HG03432 (cell line): ENCODE measurements around the gene USP24.
"Not testable (repeated sequence)": the region's sequence is repeated elsewhere in the genome, so short reads cannot be mapped to it uniquely, and the experiment has no call there.

ENCODE experiments used
- ATAC-seq: cut with Tn5 transposase; IDR thresholded peaks from one replicate; pipeline ENCODE4 v1.9.1; 2021; ENCODE audit warnings: mild to moderate bottlenecking, moderate library complexity; ENCODE audit not compliant: unreplicated experiment

USP24 gene

DNA sequence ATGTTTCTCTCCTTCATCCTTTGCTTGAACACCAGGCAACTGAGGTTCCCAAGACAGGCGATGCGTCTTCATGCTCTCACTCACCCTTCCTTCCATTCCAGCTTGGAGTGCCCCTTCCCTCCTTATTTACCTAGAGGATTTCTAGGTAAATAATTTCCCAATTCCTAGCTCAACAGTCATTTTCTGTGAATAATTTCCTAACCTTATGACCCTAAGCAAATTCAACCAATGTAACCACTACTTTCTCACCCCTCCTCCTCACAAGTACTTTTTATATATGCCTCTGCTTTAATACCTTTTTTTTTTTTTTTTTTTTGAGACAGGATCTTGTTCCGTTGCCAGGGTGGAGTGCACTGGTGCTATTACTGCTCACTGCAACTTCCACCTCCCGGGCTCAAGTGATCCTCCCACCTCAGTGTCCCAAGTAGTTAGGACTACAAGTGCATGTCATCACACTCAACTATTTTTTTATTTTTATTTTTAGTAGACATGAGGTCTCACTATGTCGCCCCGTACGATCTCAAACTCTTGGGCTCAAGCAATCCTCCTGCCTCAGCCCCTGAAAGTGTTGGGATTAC is 86.7 kb downstream of the USP24 start:
- ATAC-seq = no peak

DNA sequence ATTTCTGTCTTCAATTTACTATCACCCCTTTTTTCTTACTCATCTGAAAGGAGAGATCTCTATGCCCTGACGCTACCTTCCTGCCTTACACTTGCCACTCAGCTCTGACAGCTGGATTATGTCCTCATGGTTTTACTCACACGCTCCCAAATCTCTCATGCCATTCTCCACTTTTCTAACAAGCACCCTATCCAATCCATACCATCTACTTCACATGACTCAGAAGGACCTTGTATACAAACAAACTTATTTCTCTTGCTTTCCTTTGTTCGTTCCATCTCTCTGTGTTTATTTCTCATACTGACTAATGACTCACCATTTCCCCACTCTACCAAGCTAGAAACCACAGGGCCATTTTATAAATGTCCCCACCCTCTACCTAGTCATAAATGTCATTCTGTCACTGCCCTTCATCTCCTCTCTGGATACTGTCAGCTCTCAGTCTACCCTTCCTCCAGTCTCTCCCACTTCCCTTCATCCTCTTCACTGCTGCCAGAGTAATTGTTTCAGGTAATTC is 87.3 kb downstream of the USP24 start:
- ATAC-seq = peak; percentile 89

GRCh38 chr1:55124470-55124869 is 90.7 kb downstream of the USP24 start:
- ATAC-seq = peak; percentile 56

DNA sequence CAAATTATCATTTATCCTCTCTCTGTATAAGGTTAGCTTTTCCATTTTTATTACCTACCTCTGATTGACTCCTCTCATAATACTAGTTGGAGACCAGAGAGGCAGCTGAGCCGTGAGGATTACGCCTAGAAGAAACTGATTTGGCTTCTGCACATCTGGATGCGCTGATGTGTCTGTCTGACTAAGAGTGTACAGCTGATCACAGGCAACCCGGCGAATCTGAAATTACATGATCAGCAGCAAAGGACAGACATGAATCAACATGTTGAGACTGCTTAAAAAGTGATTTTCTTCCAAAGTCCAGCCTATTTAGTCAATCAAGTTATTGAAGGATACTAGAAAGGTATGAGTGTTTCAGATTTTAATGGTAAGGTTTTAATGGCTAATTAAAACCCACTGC is 94.6 kb downstream of the USP24 start:
- no peak for ATAC-seq

GRCh38 chr1:55118651-55119329 is 96.4 kb downstream of the USP24 start:
- no peak for ATAC-seq

GRCh38 chr1:55117941-55118340 is 97.2 kb downstream of the USP24 start:
- ATAC-seq = no peak

- not testable (repeated sequence) for ATAC-seq
Measured at GRCh38 chr1:55109005-55109404, 106.2 kb downstream of the USP24 start.

- no peak for ATAC-seq
Measured at GRCh38 chr1:55107101-55107500, 108.1 kb downstream of the USP24 start.

DNA sequence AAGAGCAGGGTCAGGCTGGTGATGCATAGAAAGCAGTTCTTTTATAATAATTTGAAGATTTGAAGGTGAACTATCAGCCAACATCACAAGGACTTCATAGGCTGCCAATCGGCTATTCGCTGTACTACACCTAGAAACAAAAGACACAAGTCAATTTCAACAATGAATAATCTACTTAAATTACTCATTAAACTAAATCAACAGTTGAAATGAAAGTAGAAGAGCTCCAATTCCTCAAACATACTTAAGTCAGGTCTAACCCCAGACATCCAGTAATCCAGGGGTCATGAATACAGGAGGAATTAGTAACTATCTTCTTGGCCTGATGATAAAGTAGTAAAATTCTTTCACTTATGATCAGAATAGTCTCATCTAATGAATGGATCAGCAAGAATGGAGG is 111.3 kb downstream of the USP24 start:
- no peak for ATAC-seq

DNA sequence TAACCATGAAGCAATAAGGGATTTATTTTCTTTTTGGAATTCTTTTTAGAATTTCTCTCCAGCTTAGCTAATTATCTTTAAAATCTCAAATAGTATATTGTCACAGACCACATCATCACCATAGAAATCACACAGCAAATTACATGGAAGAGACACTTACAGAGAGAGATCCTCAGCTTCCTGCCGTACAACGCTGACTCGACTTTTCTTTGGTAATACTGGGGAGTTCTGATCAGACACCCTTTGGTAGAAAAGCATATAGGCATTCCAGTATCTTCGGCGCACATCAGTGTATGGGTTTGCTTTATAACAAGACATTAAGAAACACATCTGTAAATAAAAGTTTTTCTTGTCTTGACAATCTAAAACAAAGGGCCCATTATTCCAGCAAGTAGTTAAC is 120.1 kb downstream of the USP24 start:
- no peak for ATAC-seq

DNA sequence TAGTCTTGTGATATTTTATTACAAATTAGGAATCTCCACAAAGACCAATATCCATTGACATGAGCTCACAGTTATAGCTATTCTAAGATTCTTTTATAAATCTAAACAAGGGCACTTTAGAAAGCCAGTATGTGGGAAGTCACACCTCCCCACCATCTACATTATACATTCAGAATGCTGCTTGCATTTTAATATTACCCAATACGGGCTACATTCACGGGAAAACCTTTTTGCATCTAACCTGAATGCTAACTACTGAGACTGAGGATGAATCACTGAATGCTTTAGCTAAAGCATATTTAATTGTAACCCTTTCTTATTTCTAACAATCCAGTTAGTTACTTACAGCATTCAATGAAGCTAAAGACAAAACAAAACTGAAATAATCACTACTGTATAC is 122.7 kb downstream of the USP24 start:
- no peak for ATAC-seq

DNA sequence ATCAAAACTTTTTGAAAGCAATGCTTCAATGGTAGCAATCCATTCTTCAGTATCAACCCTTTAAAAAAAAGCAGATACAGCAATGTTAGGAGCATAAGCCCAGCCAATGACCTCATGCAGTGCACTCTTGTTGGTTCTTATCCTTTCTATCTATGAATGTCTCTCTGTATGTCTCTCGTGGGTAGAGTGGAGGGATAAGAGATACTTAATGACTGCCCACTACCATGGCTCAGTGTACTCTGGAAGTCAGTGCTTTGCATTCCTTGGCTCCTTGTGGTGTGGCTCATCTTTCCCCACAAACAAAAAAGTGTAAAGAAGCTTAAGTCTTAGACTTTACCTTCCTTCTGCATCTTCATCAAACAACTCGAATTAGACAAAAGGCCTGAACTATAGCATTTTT is 125.5 kb downstream of the USP24 start:
- ATAC-seq = no peak

DNA sequence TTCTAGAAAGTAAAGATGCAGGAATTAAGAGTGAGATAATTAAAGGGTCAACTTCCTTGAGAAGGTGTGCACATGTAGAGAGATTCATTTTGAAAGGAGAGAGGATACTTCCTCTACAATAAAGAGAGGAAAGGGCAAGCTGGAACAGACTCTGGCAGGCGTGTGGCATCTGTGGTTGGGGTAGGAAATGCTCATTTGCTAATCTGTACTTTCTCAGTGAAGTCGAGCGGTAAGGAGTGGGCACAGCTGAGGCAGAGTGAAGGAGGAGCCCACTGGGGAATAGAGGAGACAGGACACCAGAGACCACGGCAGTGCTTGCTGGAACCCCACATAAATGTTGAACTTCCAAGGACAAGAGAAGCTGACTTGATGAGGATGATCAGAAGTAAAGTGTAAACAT is 126.8 kb downstream of the USP24 start:
- ATAC-seq = no peak

DNA sequence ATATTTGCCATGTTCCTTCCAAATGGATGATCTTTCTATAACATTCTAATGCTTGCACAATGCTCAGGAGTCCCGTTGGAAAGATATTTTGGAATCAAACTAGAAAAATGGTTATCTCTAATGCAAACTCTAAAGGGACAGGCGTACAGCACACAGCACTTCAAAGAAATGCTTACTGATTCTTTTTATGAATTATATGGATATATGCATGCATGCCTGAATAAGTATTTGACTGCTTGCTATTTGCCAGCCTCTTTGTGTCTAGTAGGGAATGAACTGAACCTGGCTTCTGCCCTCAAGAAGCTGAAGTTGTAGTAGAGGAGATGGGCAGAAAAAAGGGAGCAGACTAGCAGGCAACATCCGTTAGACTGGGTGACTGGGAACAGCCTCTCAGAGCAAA is 127.7 kb downstream of the USP24 start:
- no peak for ATAC-seq

DNA sequence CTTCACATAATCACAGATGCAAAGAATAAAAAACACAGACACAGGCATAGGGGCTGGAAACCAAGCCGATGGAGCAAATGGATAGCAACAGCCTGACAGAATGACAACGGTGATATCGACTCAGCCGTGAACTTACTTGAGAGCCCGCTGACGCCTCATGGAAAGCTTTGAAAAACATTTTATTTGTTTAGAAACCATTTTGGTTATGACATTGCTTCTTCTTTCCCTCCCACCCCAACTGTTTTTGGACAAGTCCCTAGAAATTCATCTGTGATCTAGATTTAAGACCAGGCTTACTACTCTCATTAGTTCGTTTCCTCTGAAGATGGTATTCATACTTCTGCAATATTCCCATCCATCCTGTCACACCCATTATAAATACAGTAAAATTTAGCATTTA is 130.9 kb downstream of the USP24 start:
- ATAC-seq = no peak

DNA sequence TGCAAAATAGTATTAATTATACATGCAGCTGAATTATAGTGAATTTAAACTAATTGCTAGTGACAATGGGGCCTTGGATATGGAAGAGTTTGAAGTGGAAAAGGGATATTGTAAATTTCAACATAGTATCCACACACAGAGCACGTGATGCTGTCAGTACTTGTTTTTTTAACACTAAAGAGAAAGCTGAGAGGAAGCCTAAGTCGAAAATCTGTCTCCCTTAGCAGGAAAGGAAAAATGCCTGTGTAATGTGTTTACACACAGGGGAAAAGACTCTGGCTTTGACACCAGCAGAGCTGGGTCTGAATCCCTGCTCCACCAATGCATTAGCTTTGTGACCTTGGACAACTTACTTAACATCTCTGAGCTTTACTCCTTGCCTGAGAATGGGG is 133.3 kb downstream of the USP24 start:
- ATAC-seq = no peak

DNA sequence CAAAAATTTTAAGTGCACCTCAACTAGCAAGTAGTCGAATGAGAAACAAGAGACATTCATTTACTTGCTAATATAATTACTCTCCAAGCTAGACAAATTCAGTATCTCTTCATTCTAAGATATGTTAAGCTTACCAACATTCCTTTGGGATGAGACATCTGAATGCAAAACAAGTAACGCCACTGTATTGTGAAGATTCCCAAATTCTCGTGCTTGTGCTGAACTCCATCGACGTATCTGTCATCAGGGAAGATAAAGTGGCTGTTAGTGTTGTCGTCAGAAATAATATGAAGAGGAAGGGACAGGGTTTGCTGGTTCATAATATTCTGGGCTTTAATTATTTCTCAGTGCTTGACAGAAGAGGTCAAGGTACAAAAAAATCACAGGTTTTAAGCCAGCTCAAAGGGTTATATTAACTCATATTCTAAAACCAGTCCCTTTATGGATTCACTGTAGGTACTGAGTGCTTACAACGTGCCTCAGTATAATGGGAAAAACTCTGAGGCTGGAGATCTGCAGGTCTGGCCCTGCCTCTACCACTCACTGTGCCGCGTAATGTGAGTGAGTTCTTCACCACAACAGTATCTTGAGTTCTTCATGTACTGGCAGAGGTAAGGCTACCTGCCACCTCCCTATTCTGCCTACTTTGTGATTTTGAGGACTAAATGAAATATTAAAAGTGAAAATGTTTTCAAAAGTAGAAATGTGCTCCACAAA is 133.8 kb downstream of the USP24 start:
- no peak for ATAC-seq

DNA sequence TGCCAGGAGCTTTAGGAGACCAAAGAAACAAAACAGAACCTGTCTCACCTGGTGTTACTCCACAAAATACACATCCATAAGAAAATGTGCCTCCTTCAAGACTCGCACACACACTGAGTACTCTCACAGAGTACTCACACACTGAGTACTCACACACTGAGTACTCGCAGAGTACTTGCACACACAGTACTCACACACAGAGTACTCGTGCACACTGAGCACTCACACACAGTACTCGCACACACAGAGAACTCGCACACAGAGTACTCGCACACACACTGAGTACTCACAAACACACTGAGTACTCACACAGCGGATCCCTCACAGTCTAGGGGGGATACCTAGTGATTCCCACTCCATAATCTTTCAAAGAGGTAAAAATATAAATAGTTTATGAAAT is 135.5 kb downstream of the USP24 start:
- no peak for ATAC-seq

DNA sequence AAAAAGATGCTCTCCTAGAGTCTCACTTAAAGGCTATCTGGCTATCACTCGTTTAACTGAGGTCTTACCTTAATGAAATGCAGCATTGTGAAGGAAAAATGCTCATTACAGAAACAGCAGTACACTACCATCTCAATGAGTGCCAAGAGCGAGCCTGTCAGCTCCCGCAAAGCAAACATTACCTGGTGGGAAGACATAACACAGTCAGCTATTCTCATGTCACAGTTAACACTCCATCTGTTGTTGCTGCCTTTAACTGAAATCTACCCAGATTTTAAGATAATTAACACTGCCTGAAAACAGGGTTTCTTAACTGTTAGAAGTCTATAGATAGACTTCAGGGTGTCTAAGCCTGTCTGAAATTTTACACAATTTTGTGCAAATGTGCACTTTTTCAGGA is 136.7 kb downstream of the USP24 start:
- ATAC-seq = no peak

- ATAC-seq = no peak
Measured at GRCh38 chr1:55076356-55076755, 138.8 kb downstream of the USP24 start.

DNA sequence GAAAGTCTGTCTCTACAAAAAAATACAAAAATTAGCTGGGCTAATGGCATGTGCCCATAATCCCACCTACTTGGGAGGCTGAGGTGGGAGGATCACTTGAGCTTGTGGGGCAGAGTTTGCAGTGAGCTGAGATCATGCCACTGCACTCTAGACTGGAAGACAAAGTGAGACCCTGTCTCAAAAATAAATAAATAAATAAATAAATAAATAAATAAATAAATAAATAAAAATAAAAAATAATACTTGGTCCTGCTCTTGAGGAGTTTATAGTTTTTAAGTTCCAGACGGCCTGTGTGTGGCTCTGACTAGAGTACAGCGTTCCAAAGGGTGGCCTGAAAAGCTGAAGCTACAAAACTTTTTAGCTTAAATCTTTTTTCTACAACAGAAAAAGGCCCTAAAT is 140.7 kb downstream of the USP24 start:
- ATAC-seq = no peak
